T-helper 2 cell (primary cell): Measurements from ENCODE around the gene EIF5A2.

Experiments used
- DNase-seq, 5 experiments: peaks; one replicate each; pipeline versions ENCODE4 v3.0.0 to v3.0.0-alpha.2; 2012 to 2022

The EIF5A2 gene

DNA sequence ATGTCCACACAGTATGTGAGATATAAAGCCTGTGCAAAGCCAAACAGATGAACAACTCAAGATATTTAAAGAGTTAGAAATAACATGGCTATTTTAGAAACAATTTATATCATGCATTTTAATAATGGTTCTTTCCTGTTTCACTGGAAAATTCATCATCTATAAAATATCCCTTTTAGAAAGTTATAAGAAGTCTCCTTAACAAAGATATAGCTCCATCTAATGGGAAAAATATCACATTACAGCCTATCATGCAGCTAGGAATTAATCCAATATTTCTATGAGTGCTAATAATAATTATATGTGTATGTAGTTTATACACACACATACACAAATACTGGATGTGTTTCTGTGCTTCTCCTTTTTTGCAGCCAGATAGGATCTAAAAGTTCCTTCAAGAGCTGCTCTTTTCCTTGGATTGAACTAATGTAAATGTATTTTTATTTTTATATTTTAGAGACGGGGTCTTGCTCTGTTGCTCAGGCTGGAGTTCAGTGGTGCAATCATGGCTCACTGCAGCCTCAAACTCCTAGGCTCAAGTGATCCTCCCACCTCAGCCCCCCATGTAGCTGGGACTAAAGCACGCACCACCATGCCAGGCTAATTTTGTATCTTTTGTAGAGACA is 60.0 kb downstream of the EIF5A2 start:
- no peak for DNase-seq

- no peak for DNase-seq
Measured at GRCh38 chr3:170844377-170844776, 64.1 kb downstream of the EIF5A2 start.

- no peak for DNase-seq
Measured at GRCh38 chr3:170840291-170840859, 68.1 kb downstream of the EIF5A2 start.

DNA sequence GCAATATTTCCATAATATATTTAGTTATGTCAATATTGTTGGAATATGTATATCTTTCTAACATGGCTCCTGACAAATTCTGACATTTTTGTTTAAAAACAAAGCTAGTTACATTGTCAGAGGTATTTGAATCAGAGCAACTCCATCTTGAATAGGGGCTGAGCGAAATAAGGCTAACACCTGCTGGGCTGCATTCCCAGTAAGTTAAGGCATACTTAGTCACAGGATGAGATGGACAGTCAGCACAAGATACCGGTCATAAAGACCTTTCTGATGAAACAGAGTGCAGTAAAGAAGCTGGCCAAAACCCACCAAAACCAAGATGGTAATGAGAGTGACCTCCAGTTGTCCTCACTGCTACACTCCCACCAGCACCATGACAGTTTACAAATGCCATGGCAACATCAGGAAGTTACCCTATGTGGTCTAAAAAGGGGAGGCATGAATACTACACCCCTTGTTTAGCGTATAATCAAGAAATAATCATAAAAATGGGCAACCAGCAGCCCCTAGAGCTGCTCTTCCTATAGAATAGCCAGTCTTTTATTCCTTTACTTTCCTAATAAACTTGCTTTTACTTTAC is 68.8 kb downstream of the EIF5A2 start:
- DNase-seq, result no peak
